ENCODE results near the gene TBCE. TPM values are rescaled to one million over a fixed set of nuclear protein-coding genes. Genes with fewer than 3 reads are reported as not detected.
"Not testable (repeated sequence)": the region's sequence is repeated elsewhere in the genome, so short reads cannot be mapped to it uniquely, and the experiment has no call there.

TBCE gene
- total RNA-seq, 2 experiments from 2014 or later: 18.8 to 22.1 TPM

DNA sequence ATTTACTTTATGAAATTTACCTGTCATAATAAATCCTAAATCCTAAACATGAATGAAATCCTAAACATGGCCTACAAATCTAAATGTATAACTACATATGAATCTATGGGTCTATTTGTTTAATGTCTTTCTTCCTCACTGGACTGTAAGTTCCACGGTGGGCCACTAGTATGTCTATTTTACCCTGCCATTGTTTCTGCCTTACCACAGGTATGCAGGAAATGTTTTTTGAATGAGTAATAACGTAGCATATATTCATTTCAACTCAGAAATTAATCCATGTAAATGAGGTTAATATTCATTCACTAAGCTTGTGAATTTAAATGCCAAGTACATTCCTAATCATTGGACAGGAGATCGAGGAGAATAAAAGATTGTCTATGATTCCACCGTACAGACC, 101.7 kb downstream of the TBCE start:
- CTCF ChIA-PET: no interaction called here
- DNase-seq: no peak
- H3K27ac Mint-ChIP-seq: no peak overlapping the region
- no peak overlapping the region for H3K4me3 Mint-ChIP-seq
- intact Hi-C loops (cut with micrococcal nuclease): no loop called here
- H3K9me3 Mint-ChIP-seq: no peaks in the 10 kb centered on the region
- peaks cover 3% of the 10 kb centered on the region for H3K36me3 Mint-ChIP-seq (ENCODE audit: low read depth)
- H3K4me1 Mint-ChIP-seq (ENCODE audit: low read depth): peaks cover 4% of the 10 kb centered on the region
- H3K27me3 Mint-ChIP-seq (ENCODE audit: low read depth): no peaks in the 10 kb centered on the region

DNA sequence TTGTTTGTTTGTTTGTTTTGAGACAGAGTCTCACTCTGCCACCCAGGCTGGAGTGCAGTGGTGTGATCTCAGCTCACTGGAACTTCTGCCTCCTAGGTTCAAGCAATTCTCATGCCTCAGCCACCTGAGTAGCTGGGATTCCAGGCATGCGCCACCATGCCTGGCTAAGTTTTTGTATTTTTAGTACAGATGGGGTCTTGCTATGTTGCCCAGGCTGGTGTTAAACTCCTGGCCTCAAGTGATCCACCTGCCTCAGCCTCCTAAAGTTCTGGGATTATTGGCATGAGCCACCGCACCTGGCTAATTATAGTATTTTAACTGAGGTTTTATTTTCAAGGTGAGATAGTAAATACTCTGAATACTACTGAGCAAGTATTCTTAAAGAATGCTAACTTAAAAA, 102.7 kb downstream of the TBCE start:
- H3K27me3 Mint-ChIP-seq (ENCODE audit: low read depth); H3K4me3 Mint-ChIP-seq; H3K9me3 Mint-ChIP-seq; DNase-seq; H3K36me3 Mint-ChIP-seq (ENCODE audit: low read depth); intact Hi-C loops (cut with micrococcal nuclease); H3K4me1 Mint-ChIP-seq (ENCODE audit: low read depth); H3K27ac Mint-ChIP-seq: not testable (repeated sequence)
- CTCF ChIA-PET: interaction anchor here (0.7 kb wide), 1 partner anchor 149 kb away, joined by 3 read pairs; no protein-coding TSS in a partner anchor

DNA sequence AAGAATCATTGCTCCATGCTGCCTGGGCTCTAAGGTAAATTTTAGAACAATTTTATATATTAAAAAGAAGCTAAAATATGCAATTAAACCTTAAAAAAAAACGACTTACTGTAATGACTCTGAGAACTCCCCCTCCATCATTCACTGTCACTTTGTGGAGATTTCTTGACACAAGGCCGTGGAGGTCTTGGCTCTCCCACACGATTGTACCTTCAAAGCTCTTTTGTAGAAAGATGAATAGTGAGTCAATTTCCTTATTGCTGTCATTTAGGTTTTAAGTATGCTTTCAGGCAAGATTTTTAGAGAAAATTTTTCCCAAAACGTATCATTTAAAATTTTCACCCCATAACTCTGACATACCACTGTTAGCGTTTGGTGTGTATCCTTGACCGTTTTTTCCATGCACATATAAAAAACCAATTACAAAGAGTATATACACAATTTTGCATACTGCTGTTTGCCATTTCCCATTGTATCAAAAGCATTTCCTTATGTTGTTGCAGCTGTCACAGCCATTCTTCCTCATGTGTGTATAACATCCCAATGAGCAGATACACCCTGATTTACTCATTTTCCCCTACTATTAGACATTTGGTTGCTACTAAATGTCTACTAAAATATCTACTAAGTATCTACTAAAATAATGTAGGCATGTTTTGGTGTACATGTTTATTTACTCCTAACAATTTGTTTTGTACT, 103.7 kb downstream of the TBCE start:
- intact Hi-C loops (cut with micrococcal nuclease): no loop called here
- H3K4me3 Mint-ChIP-seq: no peak overlapping the region
- no peaks in the 10 kb centered on the region for H3K9me3 Mint-ChIP-seq
- DNase-seq: no peak
- H3K36me3 Mint-ChIP-seq (ENCODE audit: low read depth): peaks cover 3% of the 10 kb centered on the region
- peaks cover 4% of the 10 kb centered on the region for H3K4me1 Mint-ChIP-seq (ENCODE audit: low read depth)
- CTCF ChIA-PET: interaction anchor here (0.6 kb wide), 2 partner anchors 177 to 212 kb away, joined by 3 read pairs; no protein-coding TSS in a partner anchor
- H3K27me3 Mint-ChIP-seq (ENCODE audit: low read depth): no peaks in the 10 kb centered on the region
- H3K27ac Mint-ChIP-seq: no peak overlapping the region

DNA sequence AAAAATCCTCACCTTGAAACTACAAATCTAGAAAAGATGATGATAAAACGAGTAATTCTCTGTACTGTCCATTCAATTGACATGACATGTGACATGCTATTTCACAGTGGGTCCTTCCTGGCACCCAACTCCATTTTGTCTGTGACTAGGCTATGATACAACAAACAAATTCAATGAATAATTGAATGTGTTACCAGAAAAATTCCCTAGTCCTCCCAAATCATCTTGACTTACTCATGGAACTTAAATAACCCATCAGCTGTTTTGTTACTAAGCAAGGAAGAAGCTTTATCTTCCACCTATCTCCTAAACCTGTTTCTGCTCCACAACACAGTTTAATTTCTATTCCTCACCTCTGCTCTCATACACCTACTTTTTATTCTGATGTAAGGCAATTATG, 106.6 kb downstream of the TBCE start:
- Mint-ChIP-seq H3K4me3 (no peak overlapping the region), H3K27ac (no peak overlapping the region), H3K36me3 (ENCODE audit: low read depth) (peaks cover 9% of the 10 kb centered on the region), H3K4me1 (ENCODE audit: low read depth) (peaks cover 4% of the 10 kb centered on the region), H3K27me3 (ENCODE audit: low read depth) (no peaks in the 10 kb centered on the region), H3K9me3 (no peaks in the 10 kb centered on the region)
- CTCF ChIA-PET: no interaction called here
- DNase-seq: no peak
- intact Hi-C loops (cut with micrococcal nuclease): no loop called here

DNA sequence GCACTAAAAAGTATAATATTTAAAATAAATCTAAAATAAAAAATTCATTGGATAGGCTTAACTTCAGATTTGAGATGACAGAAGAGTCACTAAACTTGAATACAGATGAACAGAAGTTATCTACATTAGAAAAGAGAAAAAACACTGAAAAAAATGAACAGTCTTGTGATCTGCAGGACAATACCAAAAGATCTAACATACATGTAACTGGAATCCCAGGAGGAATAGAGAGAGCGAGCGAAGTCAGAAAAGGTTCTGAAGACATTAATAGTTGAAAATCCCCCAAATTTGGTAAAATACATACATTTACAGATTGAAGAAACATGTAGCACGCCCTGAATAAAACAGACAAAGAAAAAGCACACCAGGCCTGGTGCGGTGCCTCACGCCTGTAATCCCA, 115.9 kb downstream of the TBCE start:
- Mint-ChIP-seq H3K9me3 (no peaks in the 10 kb centered on the region), H3K27me3 (ENCODE audit: low read depth) (no peaks in the 10 kb centered on the region), H3K27ac (no peak overlapping the region), H3K4me3 (no peak overlapping the region), H3K36me3 (ENCODE audit: low read depth) (peaks cover 32% of the 10 kb centered on the region), H3K4me1 (ENCODE audit: low read depth) (no peaks in the 10 kb centered on the region)
- CTCF ChIA-PET: interaction anchor here (0.6 kb wide), 1 partner anchor 12 kb away, joined by 4 read pairs; no protein-coding TSS in a partner anchor
- no peak for DNase-seq
- intact Hi-C loops (cut with micrococcal nuclease): no loop called here

DNA sequence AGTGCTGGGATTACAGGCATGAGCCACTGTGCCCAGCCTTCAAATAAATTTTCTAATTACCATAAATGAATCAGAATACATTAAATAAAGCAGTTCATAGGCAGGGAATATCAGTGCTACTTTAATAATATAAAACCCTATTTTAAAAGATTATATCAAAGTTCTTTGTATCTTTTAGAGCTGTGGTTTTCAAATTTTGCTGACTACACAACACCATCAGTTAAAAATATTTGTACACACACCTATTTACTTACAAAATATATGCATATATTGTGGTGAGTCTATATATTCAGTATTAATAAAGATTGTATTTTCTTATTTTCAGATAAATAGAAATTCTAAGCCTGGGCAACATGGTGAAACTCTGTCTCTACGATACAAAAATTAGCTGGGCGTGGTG, 118.3 kb downstream of the TBCE start:
- DNase-seq: no peak
- Mint-ChIP-seq H3K36me3 (ENCODE audit: low read depth) (peaks cover 20% of the 10 kb centered on the region), H3K4me3 (no peak overlapping the region), H3K27me3 (ENCODE audit: low read depth) (no peaks in the 10 kb centered on the region), H3K27ac (no peak overlapping the region), H3K9me3 (no peaks in the 10 kb centered on the region), H3K4me1 (ENCODE audit: low read depth) (peaks cover 11% of the 10 kb centered on the region)
- CTCF ChIA-PET: no interaction called here
- intact Hi-C loops (cut with micrococcal nuclease): no loop called here

DNA sequence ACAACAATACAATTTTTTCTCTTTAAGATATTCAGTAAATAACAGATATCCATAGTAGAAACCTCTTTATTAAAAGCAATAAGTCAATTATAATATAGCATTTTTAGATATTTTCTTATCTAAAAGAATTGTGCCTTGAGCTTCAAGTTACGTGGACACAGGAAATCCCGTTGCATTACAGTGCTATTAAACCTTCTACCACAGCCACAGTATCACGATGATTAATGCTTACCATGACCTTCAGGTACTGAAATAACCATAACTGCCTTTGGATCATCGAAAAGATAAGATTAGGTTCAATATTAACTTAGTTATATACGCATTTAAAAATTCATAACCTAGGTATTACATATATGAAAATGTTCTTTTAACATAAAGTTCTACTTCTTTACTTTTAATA, 119.1 kb downstream of the TBCE start:
- Mint-ChIP-seq H3K27me3 (ENCODE audit: low read depth) (no peaks in the 10 kb centered on the region), H3K4me3 (no peak overlapping the region), H3K9me3 (no peaks in the 10 kb centered on the region), H3K4me1 (ENCODE audit: low read depth) (peaks cover 11% of the 10 kb centered on the region), H3K36me3 (ENCODE audit: low read depth) (peaks cover 17% of the 10 kb centered on the region), H3K27ac (no peak overlapping the region)
- DNase-seq: no peak
- CTCF ChIA-PET: interaction anchor here (0.7 kb wide), 1 partner anchor 18 kb away, joined by 4 read pairs; the partner anchor contains the start of gene B3GALNT2
- intact Hi-C loops (cut with micrococcal nuclease): no loop called here

DNA sequence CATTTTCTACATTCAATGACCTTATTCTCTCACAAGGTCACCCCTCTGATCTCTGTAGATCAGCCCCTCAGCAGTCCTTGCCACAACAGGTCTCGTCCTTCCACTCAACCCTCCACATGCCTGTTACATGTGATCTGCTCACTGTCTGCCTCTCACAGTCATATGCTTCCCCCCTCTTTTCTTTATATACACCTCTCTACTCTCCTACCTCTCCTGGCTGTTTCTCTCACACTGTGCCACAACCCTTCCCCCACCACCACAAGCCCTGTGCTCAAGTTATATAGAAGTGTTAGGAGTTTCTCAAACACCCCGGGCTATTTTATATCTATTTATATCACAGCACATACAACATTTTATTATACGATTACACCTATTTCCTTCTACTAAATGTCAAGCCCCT, 124.4 kb downstream of the TBCE start:
- DNase-seq: no peak
- H3K27me3 Mint-ChIP-seq (ENCODE audit: low read depth): no peaks in the 10 kb centered on the region
- CTCF ChIA-PET: no interaction called here
- no peak overlapping the region for H3K27ac Mint-ChIP-seq
- no peaks in the 10 kb centered on the region for H3K9me3 Mint-ChIP-seq
- peaks cover 8% of the 10 kb centered on the region for H3K36me3 Mint-ChIP-seq (ENCODE audit: low read depth)
- H3K4me3 Mint-ChIP-seq: no peak overlapping the region
- H3K4me1 Mint-ChIP-seq (ENCODE audit: low read depth): peaks cover 26% of the 10 kb centered on the region
- intact Hi-C loops (cut with micrococcal nuclease): no loop called here

DNA sequence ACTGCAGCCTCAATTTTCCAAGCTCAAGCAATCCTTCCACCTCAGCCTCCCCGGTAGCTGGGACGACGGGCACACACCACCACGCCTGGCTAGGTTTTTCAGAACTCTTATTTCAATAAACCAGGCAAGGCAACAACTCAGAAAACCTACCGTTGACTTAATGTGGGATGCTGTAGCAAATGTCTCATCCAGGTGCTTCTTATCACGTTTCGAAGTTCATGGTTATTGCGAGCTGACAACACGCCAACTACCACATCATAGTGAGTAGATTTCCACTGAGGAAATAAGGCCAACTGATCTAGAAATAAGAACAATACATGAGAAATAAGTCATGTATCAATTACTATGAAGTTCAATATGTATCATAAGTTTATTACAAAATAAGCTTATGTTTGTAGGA, 127.3 kb downstream of the TBCE start:
- intact Hi-C loops (cut with micrococcal nuclease): no loop called here
- Mint-ChIP-seq H3K36me3 (ENCODE audit: low read depth) (peaks cover 8% of the 10 kb centered on the region), H3K27ac (no peak overlapping the region), H3K9me3 (no peaks in the 10 kb centered on the region), H3K4me3 (no peak overlapping the region), H3K4me1 (ENCODE audit: low read depth) (peaks cover 21% of the 10 kb centered on the region), H3K27me3 (ENCODE audit: low read depth) (no peaks in the 10 kb centered on the region)
- no peak for DNase-seq
- CTCF ChIA-PET: interaction anchor here (1.0 to 1.1 kb wide), 2 partner anchors 9 to 11 kb away, joined by 3 to 4 read pairs; no protein-coding TSS in a partner anchor

DNA sequence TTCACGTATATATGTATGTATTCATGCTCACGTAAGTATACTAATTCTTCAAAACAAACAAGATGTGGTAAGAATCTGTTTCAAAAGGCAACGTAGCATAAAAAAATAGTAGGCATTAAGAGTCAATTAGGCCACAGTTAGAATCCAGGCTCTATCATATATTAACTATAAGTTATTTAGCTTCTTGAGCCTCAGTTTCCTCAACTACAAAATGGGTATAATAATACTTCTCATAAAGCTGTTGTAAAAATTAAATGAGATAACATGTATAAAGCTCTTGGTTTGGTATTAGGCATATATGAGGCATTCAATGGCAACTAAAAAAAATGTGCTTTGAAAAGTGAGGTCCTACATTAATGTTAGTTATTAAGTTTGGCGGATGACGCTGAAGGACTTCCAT, 127.8 kb downstream of the TBCE start:
- H3K27ac Mint-ChIP-seq: no peak overlapping the region
- intact Hi-C loops (cut with micrococcal nuclease): no loop called here
- H3K36me3 Mint-ChIP-seq (ENCODE audit: low read depth): peaks cover 8% of the 10 kb centered on the region
- no peaks in the 10 kb centered on the region for H3K9me3 Mint-ChIP-seq
- peaks cover 16% of the 10 kb centered on the region for H3K4me1 Mint-ChIP-seq (ENCODE audit: low read depth)
- CTCF ChIA-PET: interaction anchor here (0.7 to 1.0 kb wide), 2 partner anchors 10 to 476 kb away, joined by 3 to 4 read pairs; no protein-coding TSS in a partner anchor
- DNase-seq: no peak
- no peak overlapping the region for H3K4me3 Mint-ChIP-seq
- H3K27me3 Mint-ChIP-seq (ENCODE audit: low read depth): no peaks in the 10 kb centered on the region

DNA sequence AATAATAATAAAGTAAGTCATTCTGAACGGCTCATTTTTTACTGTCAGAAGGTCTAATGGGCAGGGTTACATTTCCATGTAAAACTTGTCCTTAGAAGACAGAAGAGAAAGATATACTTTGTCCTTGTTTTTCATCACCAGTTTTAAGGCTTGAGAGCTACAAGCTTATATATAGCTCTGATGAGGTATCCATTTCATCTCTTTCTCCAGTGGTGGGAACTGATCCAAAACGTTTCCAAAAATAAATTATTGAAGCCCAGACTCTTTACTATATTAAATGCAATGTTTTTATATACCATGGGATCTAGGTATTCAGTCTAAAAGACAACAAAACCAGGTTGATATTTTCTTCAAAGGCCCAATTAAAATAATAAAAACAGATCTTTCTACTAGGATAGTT, 128.3 kb downstream of the TBCE start:
- Mint-ChIP-seq H3K27ac (no peak overlapping the region), H3K27me3 (ENCODE audit: low read depth) (no peaks in the 10 kb centered on the region), H3K9me3 (no peaks in the 10 kb centered on the region), H3K4me3 (no peak overlapping the region), H3K36me3 (ENCODE audit: low read depth) (peaks cover 8% of the 10 kb centered on the region), H3K4me1 (ENCODE audit: low read depth) (peaks cover 17% of the 10 kb centered on the region)
- CTCF ChIA-PET: interaction anchor here (0.6 to 0.7 kb wide), 2 partner anchors 13 to 476 kb away, joined by 3 to 4 read pairs; no protein-coding TSS in a partner anchor
- intact Hi-C loops (cut with micrococcal nuclease): no loop called here
- DNase-seq: no peak

DNA sequence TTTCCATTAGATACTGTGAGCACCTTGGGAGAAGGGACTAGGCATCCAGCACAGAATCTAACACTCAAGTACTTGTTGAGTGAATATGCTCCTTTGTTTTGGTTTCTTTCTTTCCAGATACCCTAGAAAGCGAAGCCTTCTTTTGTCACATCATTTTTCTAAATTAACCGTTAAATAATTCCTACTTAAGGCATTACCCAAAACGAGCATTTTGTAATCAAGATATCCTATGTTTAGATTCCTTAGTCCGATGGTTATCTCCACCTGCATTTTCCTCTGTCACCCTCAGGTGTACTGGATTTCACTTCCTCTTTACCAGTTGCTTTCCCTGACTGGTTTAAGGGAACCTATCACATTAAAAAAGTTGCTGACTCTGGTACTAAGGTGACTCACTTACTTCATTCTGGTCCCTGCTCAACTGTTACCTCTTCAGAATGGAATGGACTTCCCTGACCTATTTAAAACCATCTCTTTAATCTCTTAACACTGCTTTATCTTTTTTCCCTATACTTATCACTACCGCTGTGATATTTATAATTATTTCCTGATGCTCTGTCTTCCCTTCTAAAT, 133.8 kb downstream of the TBCE start:
- H3K27ac Mint-ChIP-seq: no peak overlapping the region
- peaks cover 24% of the 10 kb centered on the region for H3K4me1 Mint-ChIP-seq (ENCODE audit: low read depth)
- intact Hi-C loops (cut with micrococcal nuclease): loop anchor here (10.0 kb wide), 1 partner anchor 1294 kb away; the partner anchor contains the start of gene MTR
- no peaks in the 10 kb centered on the region for H3K27me3 Mint-ChIP-seq (ENCODE audit: low read depth)
- CTCF ChIA-PET: interaction anchor here (0.6 kb wide), 1 partner anchor 55 kb away, joined by 3 read pairs; no protein-coding TSS in a partner anchor
- H3K9me3 Mint-ChIP-seq: no peaks in the 10 kb centered on the region
- no peak overlapping the region for H3K4me3 Mint-ChIP-seq
- DNase-seq: no peak
- no peaks in the 10 kb centered on the region for H3K36me3 Mint-ChIP-seq (ENCODE audit: low read depth)
